SK-N-MC (cell line): ENCODE measurements around the gene DHX8.

Source experiments
- EZH2 ChIP-seq: fragments of 200-600 bp; sonication (generic); IDR thresholded peaks from one replicate; pipeline ENCODE4 v1.6.1; 2017; ENCODE audit warnings: antibody characterized with exemption
- FOXP2 ChIP-seq: optimal IDR thresholded peaks from 2 replicates; pipeline ENCODE3; 2011; ENCODE audit warnings: mild to moderate bottlenecking, moderate library complexity; ENCODE audit not compliant: insufficient read depth; ENCODE audit errors: extremely low read length, control extremely low read depth
- POLR2AphosphoS5 ChIP-seq: IDR thresholded peaks from 2 replicates; pipeline ENCODE4 v1.6.1; 2012; ENCODE audit warnings: mild to moderate bottlenecking, low read depth, low read length, borderline replicate concordance

DNA sequence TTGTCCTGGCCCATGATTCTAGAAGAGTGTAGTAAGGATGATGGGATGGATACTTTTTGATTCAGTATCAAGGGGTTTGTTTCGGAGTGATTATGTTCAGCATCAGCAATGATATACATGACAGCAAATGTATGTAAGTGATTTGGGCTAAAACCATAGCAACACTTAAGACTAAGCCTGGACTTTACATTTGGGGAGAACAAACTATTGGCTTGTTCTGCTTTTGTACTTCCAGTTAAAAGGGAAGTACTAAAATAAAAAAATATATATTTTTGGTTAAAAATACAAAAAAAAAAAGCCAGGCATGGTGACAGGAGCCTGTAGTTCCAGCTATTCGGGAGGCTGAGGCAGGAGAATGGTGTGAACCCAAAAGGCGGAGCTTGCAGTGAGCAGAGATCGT is 20.5 kb upstream of the DHX8 start:
- TF ChIP-seq POLR2AphosphoS5: no peak
- no peak for TF ChIP-seq EZH2
- no peak for TF ChIP-seq FOXP2
